KOPT-K1 (cell line): ENCODE data around the gene FAM110D.

Experiments used
- H3K27ac ChIP-seq: fragments of 200-600 bp; sonication (generic); 2 replicates; pipeline ENCODE4 v1.5.1; 2016; ENCODE audit warnings: antibody characterized with exemption, mild to moderate bottlenecking, low read depth, low read length; ENCODE audit not compliant: poor library complexity, severe bottlenecking
- H3K36me3 ChIP-seq: fragments of 200-600 bp; sonication (generic); 2 replicates; pipeline ENCODE4 v1.5.1; 2017; ENCODE audit warnings: antibody characterized with exemption, mild to moderate bottlenecking, low read length, moderate library complexity; ENCODE audit not compliant: insufficient read depth
- H3K9me3 ChIP-seq: fragments of 200-600 bp; sonication (generic); 2 replicates; pipeline ENCODE4 v1.5.1; 2017; ENCODE audit warnings: antibody characterized with exemption, low read length, mild to moderate bottlenecking; ENCODE audit not compliant: insufficient read depth, poor library complexity, severe bottlenecking

The FAM110D gene

GRCh38 chr1:26187882-26188281 is 29.0 kb downstream of the FAM110D start:
- Histone ChIP-seq H3K9me3 (no peaks in the 10 kb centered on the region), H3K36me3 (no peaks in the 10 kb centered on the region), H3K27ac (no peak overlapping the region)

GRCh38 chr1:26188477-26188876 is 29.6 kb downstream of the FAM110D start:
- Histone ChIP-seq H3K9me3 (no peaks in the 10 kb centered on the region), H3K36me3 (no peaks in the 10 kb centered on the region), H3K27ac (no peak overlapping the region)

DNA sequence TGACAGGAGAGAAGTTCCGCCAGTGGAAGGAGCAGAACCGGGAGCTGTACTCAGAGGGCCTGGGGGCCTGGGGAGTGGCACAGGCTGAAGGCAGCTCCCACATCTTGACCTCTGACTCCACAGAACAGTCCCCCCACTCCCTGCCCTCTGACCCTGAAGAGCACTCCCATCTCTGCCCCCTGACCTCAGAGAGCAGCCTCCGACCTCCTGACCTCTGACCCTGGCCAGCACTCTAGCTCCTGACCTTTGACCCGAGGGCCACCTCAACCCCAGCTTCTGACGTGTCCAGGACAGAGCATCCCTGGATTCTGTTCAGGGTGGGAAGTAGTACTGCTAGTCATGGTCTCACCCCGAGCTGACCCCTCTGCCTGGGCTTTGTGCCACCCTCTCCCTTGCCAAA is 30.5 kb downstream of the FAM110D start:
- Histone ChIP-seq H3K9me3 (no peaks in the 10 kb centered on the region), H3K27ac (no peak overlapping the region), H3K36me3 (no peaks in the 10 kb centered on the region)

- H3K9me3 ChIP-seq: no peaks in the 10 kb centered on the region
- no peak overlapping the region for H3K27ac ChIP-seq
- no peaks in the 10 kb centered on the region for H3K36me3 ChIP-seq
Observed at GRCh38 chr1:26189751-26190275, 30.9 kb downstream of the FAM110D start.

GRCh38 chr1:26190373-26190987 is 31.6 kb downstream of the FAM110D start, which contains the start of gene CATSPER4:
Gene CATSPER4 (plus strand): TSS chr1:26190602. CDS start chr1:26190628, 26 bp downstream.
- Histone ChIP-seq H3K27ac (no peak within 1 kb of the TSS), H3K36me3 (no peaks in the 10 kb centered on the region)

DNA sequence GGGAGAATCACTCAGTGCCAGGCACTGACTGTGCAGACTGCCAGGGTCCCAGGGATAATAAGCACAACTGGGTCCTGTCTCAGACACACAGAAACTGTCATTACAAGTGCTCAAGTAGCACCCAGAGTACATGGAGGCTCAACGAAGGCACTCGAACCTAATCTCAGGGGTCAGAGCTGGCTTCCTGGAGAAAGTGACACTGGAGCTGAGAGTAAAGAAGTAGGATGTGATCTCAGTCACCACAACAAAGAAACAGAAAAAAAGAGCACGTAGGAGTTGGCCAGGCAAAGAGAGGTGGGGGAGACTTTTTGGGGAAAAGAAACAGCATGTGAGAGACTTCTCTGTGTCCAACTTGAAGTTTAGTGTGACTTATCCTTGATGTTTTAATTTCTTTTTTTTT is 32.9 kb downstream of the FAM110D start:
- Histone ChIP-seq H3K27ac (no peak overlapping the region), H3K36me3 (no peaks in the 10 kb centered on the region), H3K9me3 (no peaks in the 10 kb centered on the region)

More at GRCh38 chr1:26190373-26190987, 31.6 kb downstream of the FAM110D start, which contains the start of gene CATSPER4:
- H3K9me3 ChIP-seq: no peaks in the 10 kb centered on the region

DNA sequence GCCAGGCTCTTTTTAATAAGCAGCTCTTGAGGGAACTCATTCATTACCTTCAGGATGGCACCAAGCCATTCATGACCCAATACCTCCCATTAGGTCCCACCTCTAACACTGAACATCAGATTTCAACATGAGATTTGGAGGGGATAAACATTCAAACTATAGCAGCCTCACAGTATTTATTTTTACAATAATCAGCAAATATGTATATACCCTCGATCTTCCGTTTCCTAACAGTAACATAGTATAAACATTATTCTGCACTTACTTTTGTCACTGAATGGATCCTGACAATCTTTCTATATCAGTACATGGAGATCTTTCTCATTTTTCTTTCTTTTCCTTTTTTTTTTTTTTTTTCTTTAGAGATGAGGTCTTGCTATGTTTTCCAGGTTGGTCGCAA is 36.9 kb downstream of the FAM110D start:
- Histone ChIP-seq H3K9me3 (no peaks in the 10 kb centered on the region), H3K27ac (no peak overlapping the region), H3K36me3 (no peaks in the 10 kb centered on the region)

DNA sequence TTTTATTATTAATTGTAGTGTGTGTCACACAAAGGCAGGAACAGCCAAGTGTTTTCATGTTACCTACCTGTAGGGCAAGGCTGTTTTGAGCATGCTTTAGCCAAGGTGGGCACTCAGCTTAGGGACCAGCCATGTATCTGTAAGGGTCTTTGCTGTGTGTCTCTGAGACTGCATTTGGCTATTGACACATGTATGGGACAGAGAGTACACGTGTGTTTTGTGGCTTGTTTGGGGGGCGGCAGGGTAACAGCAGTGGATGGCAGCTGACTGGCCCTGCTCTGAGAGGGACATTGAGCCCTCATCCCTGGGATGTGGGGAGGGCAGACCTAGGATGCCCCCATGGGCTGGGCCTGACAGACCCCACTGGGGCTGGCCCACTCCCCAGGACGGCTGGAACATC is 38.4 kb downstream of the FAM110D start:
- H3K27ac ChIP-seq: no peak overlapping the region
- no peaks in the 10 kb centered on the region for H3K36me3 ChIP-seq
- no peaks in the 10 kb centered on the region for H3K9me3 ChIP-seq

DNA sequence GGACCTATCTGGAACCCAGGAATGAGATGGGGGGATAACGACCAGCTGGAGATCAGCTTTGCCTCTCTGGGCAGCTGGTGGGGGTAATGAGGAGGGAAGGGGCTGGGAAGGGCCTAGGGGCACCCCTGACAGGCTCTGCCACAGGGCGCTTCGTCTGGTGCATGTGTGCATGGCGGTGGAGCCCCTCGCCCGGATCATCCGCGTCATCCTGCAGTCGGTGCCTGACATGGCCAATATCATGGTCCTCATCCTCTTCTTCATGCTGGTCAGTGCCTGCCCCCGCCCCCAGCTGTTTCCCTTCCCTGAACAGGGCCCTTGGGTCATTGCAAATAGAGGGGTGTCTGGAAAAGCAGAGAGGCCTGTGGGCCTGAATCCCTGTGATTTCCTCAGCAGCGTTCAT is 38.9 kb downstream of the FAM110D start:
- no peak overlapping the region for H3K27ac ChIP-seq
- H3K9me3 ChIP-seq: no peaks in the 10 kb centered on the region
- H3K36me3 ChIP-seq: no peaks in the 10 kb centered on the region

DNA sequence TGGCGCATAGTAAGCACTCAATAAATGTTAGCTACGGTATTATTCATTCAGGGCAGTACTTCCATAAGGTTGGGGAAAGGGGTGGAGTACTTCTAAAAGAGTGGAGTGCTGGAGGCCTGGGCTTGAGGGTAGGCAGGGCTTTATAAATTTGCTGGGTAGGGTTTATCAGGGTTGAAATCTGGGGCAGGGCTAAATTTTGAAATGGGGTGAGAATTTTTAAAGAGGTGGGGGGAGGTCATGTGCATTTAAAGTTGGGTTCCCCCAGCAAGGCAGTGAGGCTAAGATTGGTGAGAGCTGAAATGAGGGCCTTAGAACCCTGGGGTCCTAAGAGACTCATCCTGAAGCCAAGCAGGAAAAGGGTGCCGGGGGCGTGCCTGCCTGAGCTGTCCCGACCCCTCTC is 41.5 kb downstream of the FAM110D start:
- H3K27ac ChIP-seq: no peak overlapping the region
- no peaks in the 10 kb centered on the region for H3K9me3 ChIP-seq

GRCh38 chr1:26203642-26204318 is 44.9 kb downstream of the FAM110D start:
- Histone ChIP-seq H3K9me3 (no peaks in the 10 kb centered on the region), H3K36me3 (no peaks in the 10 kb centered on the region)

More for the DNA sequence above, 41.5 kb downstream of the FAM110D start:
- H3K36me3 ChIP-seq: no peaks in the 10 kb centered on the region

GRCh38 chr1:26210147-26210870 is 51.4 kb downstream of the FAM110D start:
- Histone ChIP-seq H3K36me3 (no peaks in the 10 kb centered on the region), H3K27ac (no peak overlapping the region), H3K9me3 (no peaks in the 10 kb centered on the region)

More at GRCh38 chr1:26203642-26204318, 44.9 kb downstream of the FAM110D start:
- H3K27ac ChIP-seq: no peak overlapping the region

DNA sequence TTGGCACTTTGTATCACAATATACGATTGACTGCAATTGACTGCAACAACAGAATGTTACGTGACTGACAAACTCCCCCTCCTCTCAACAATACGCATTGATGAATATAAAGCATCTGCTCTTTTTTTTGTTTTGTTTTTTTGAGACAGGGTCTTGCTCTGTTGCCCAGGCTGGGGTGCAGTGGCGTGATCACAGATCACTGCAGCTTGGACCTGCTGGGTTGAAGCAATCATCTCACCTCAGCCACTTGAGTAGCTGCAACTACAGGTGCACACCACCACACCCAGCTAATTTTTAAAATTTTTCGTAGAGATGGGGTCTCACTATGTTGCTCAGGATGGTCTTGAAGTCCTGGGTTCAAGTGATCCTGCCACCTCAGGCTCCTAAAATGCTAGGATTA is 53.8 kb downstream of the FAM110D start:
- no peak overlapping the region for H3K27ac ChIP-seq
- H3K36me3 ChIP-seq: no peaks in the 10 kb centered on the region
- H3K9me3 ChIP-seq: no peaks in the 10 kb centered on the region

GRCh38 chr1:26213335-26213905 is 54.5 kb downstream of the FAM110D start:
- Histone ChIP-seq H3K27ac (no peak overlapping the region), H3K9me3 (no peaks in the 10 kb centered on the region), H3K36me3 (no peaks in the 10 kb centered on the region)
